Colonic mucosa (tissue), 4 donors: ENCODE data around the gene HOXA9. TPM values are rescaled to one million over a fixed set of nuclear protein-coding genes. Genes with fewer than 3 reads are reported as not detected.

Experiments used
- DNase-seq: peaks from one replicate; pipeline ENCODE4 v3.0.0-alpha.2; 2020
- H3K27ac ChIP-seq: fragments of 200-600 bp; one replicate; pipeline ENCODE4 v1.8.0; 2021
- H3K27me3 ChIP-seq: fragments of 200-600 bp; one replicate; pipeline ENCODE4 v1.8.0; 2021
- H3K36me3 ChIP-seq: fragments of 200-600 bp; one replicate; pipeline ENCODE4 v1.8.0; 2021
- H3K4me1 ChIP-seq: fragments of 200-600 bp; one replicate; pipeline ENCODE4 v1.8.0; 2021; ENCODE audit warnings: mild to moderate bottlenecking
- H3K4me3 ChIP-seq: fragments of 200-600 bp; one replicate; pipeline ENCODE4 v1.8.0; 2021
- H3K9ac ChIP-seq, 2 donors: one replicate each; pipeline ENCODE4 v1.7.0; 2013; ENCODE audit warnings: control low read depth in 2 of 2, low read depth in 2 of 2, low read length in 2 of 2
- H3K9me3 ChIP-seq: fragments of 200-600 bp; one replicate; pipeline ENCODE4 v1.8.0; 2021
- CTCF ChIP-seq: fragments of 200-600 bp; IDR thresholded peaks from one replicate; pipeline ENCODE4 v1.8.0; 2022; ENCODE audit warnings: antibody characterized with exemption, mild to moderate bottlenecking
- intact Hi-C: fragments of 100-400 bp; cut with DNase I; formaldehyde crosslinking; loops from one replicate; pipeline ENCODE4 v1.14.1; 2022
- total RNA-seq, 2 donors: library from RNA; stranded (reverse); fragmentation: NEBNext Ultra II Directional in 1 of 2; extraction: Animal tissue kit (Norgen Biotek cat#: 25700) in 1 of 2; gene quantifications; one replicate each; pipeline ENCODE4 v1.2.1, GENCODE V29; 2021
- donor health status: healthy.
- donor health status: DM: no; HTN: no; CAD: no.
- donor health status: DM: no; HTN: no; CAD: no.

HOXA9 gene
- total RNA-seq, 2 donors from 2014 or later = 19.5 to 22.1 TPM

GRCh38 chr7:27198871-27199801 lies 33.8 kb upstream of the HOXA9 start:
- no peak for TF ChIP-seq CTCF
- intact Hi-C loops = loop anchor here (10.0 kb wide), 2 partner anchors 546 to 896 kb away; partner anchors contain the start of gene TAX1BP1
- H3K27ac ChIP-seq = peak overlapping the region; percentile 75

GRCh38 chr7:27198138-27198841 lies 33.0 kb upstream of the HOXA9 start:
- Histone ChIP-seq H3K4me1 (no peaks in the 10 kb centered on the region), H3K27ac (peak overlapping the region; percentile 75), H3K36me3 (no peaks in the 10 kb centered on the region), H3K9me3 (no peaks in the 10 kb centered on the region), H3K9ac (peak overlapping the region; percentile 49 to 95), H3K27me3 (peaks cover 4% of the 10 kb centered on the region), H3K4me3 (peak overlapping the region; percentile 68)
- peak; percentile 38 for DNase-seq
- intact Hi-C loops = loop anchor here (10.0 kb wide), 2 partner anchors 547 to 897 kb away; partner anchors contain the start of gene TAX1BP1
- TF ChIP-seq CTCF = no peak

More at GRCh38 chr7:27198871-27199801, 33.8 kb upstream of the HOXA9 start:
- Histone ChIP-seq H3K4me1 (no peaks in the 10 kb centered on the region), H3K27me3 (peaks cover 4% of the 10 kb centered on the region), H3K9ac (peak overlapping the region; percentile 70 to 95), H3K4me3 (peak overlapping the region; percentile 68), H3K9me3 (no peaks in the 10 kb centered on the region), H3K36me3 (no peaks in the 10 kb centered on the region)
- DNase-seq = peak; percentile 39

GRCh38 chr7:27197137-27198042 lies 32.1 kb upstream of the HOXA9 start:
- no peaks in the 10 kb centered on the region for H3K9me3 ChIP-seq
- no peaks in the 10 kb centered on the region for H3K4me1 ChIP-seq
- H3K27me3 ChIP-seq = peaks cover 4% of the 10 kb centered on the region
- peak overlapping the region; percentile 75 for H3K27ac ChIP-seq
- intact Hi-C loops = loop anchor here (10.0 kb wide), 2 partner anchors 547 to 897 kb away; partner anchors contain the start of gene TAX1BP1
- no peak for DNase-seq
- H3K9ac ChIP-seq = peak overlapping the region; percentile 49 to 95
- H3K4me3 ChIP-seq = peak overlapping the region; percentile 68
- no peak for TF ChIP-seq CTCF
- H3K36me3 ChIP-seq = no peaks in the 10 kb centered on the region

- Histone ChIP-seq H3K9me3 (no peaks in the 10 kb centered on the region), H3K36me3 (no peaks in the 10 kb centered on the region), H3K4me1 (no peaks in the 10 kb centered on the region), H3K27ac (peak overlapping the region; percentile 0), H3K9ac (peak overlapping the region in 1 of 2 donors; percentile 59), H3K27me3 (peaks cover 4% of the 10 kb centered on the region), H3K4me3 (peak overlapping the region; percentile 68)
- TF ChIP-seq CTCF = peak; percentile 66
- intact Hi-C loops = loop anchor here (10.0 kb wide), 2 partner anchors 548 to 898 kb away; partner anchors contain the start of gene TAX1BP1
- peak; percentile 97 for DNase-seq
Measured at GRCh38 chr7:27196287-27196767, 31.0 kb upstream of the HOXA9 start.
